Pancreas (tissue), 10 donors: ENCODE results near the gene CHPF. TPM values are rescaled to one million over a fixed set of nuclear protein-coding genes. Genes with fewer than 3 reads are reported as not detected.

Experiments
- ATAC-seq, 4 donors: fragments of 200-7000 bp; cut with Tn5 transposase; one replicate each; pipeline versions ENCODE4 v1.8.0 to v1.9.1; 2020; ENCODE audit warnings: mild to moderate bottlenecking in 4 of 4, moderate library complexity in 4 of 4
- DNase-seq, 6 donors: peaks; one replicate each; pipeline ENCODE4 v3.0.0-alpha.2; 2020
- FAIRE-seq: peaks from 2 replicates; lab custom pipeline; 2012; peaks lifted over from hg19 to GRCh38; lab: Jason Lieb, UNC
- H3K27ac ChIP-seq, 4 donors: fragments of 200-600 bp; sonication (generic); 1 replicate in 3 of 4; 2 replicates in 1 of 4; pipeline versions ENCODE4 v1.5.0 to v1.8.0; 2020
- H3K27me3 ChIP-seq, 4 donors: fragments of 200-600 bp; one replicate each; pipeline ENCODE4 v1.8.0; 2021
- H3K36me3 ChIP-seq, 3 donors: fragments of 200-600 bp; sonication (generic) in 1 of 3; one replicate each; pipeline versions ENCODE4 v1.5.0 to v1.8.0; 2020 to 2021
- H3K4me1 ChIP-seq, 3 donors: fragments of 200-600 bp; one replicate each; pipeline ENCODE4 v1.8.0; 2021
- H3K4me3 ChIP-seq, 4 donors: fragments of 200-600 bp; sonication (generic) in 2 of 4; one replicate each; pipeline versions ENCODE4 v1.5.0 to v1.8.0; 2020 to 2021
- H3K9me3 ChIP-seq, 4 donors: fragments of 200-600 bp; one replicate each; pipeline ENCODE4 v1.8.0; 2021
- CTCF ChIP-seq, 4 donors: fragments of 200-600 bp; sonication (generic) in 3 of 4; IDR thresholded peaks; one replicate each; pipeline versions ENCODE4 v1.5.0 to v1.8.0; 2021; ENCODE audit warnings: antibody characterized with exemption in 4 of 4
- WGBS, 2 donors: extraction: QIAGEN DNeasy Blood & Tissue Kit; methylation state at CpG; one replicate each; pipeline ENCODE4 v1.1.7; 2013; 5-methylcytosine and 5-hydroxymethylcytosine counted together
- intact Hi-C, 3 donors: fragments of 100-400 bp; cut with DNase I; formaldehyde crosslinking; loops; one replicate each; pipeline versions ENCODE4 v1.11.1 to v1.14.2; 2022
- polyA plus RNA-seq, 2 donors: library from polyadenylated mRNA; stranded (reverse); fragments of 200-250 nt; gene quantifications; one replicate each; pipeline ENCODE4 v1.2.3, GENCODE V29; 2013
- total RNA-seq, 6 donors: library from RNA; stranded (reverse); fragmentation: NEBNext Ultra II Directional in 4 of 6; extraction: Animal tissue kit (Norgen Biotek cat#: 25700) in 4 of 6; gene quantifications; one replicate each; pipeline versions ENCODE4 v1.2.1 to v1.2.4, GENCODE V29; 2021 to 2023
- donor health status: healthy with polysubstance abuse.
- donor health status: DM: no; HTN: no; CAD: no; lungs with moderate emphysema.
- donor health status: DM: no; HTN: no; CAD: no.
- donor health status: control.
- donor health status: control.
- donor health status: Bipolar disorder and iron deficiency.
- donor health status: DM: yes; HTN: yes; CAD: no.
- donor health status: DM: no; HTN: no; CAD: no.
- donor health status: DM: no; HTN: no; CAD: no.
- donor health status: DM: yes; HTN: yes; CAD: no.

The CHPF gene
- total and polyA plus RNA-seq, 8 donors = 55.1 to 105 (median 68.5) TPM

- no peaks in the 10 kb centered on the region for H3K36me3 ChIP-seq
- ATAC-seq (peak; percentile 92 to 96 (median 95)), FAIRE-seq (no peak), DNase-seq (peak; percentile 82 to 97 (median 94))
- H3K4me1 ChIP-seq = peaks cover 0 to 9% (median 4%) of the 10 kb centered on the region in 3 donors
- intact Hi-C loops = no loop called here
- H3K27ac ChIP-seq = peak overlapping the region in 2 of 4 donors; percentile 22 to 63
- TF ChIP-seq CTCF (IDR thresholded peaks at IDR 0.05) = no peak
- WGBS, 2 donors = 0 to 1% methylated on average over 87 to 99 of the region's 99 CpGs
- H3K9me3 ChIP-seq = no peaks in the 10 kb centered on the region
- H3K4me3 ChIP-seq = peak overlapping the region; percentile 41 to 67 (median 60)
- H3K27me3 ChIP-seq = no peaks in the 10 kb centered on the region
Observed at GRCh38 chr2:219552382-219553167, 9.0 kb upstream of the CHPF start.

- Histone ChIP-seq H3K36me3 (no peaks in the 10 kb centered on the region), H3K9me3 (no peaks in the 10 kb centered on the region), H3K27ac (peak overlapping the region in 1 of 4 donors; percentile 22), H3K4me3 (peak overlapping the region; percentile 41 to 67 (median 60)), H3K4me1 (peaks cover 0 to 9% (median 4%) of the 10 kb centered on the region in 3 donors), H3K27me3 (no peaks in the 10 kb centered on the region)
- intact Hi-C loops = no loop called here
- WGBS, 2 donors = 13 to 19% methylated on average over 48 to 54 of the region's 54 CpGs
- FAIRE-seq (no peak), ATAC-seq (peak; percentile 18 to 37 (median 32)), DNase-seq (peak in 1 of 6 donors; percentile 77)
- no peak for TF ChIP-seq CTCF (IDR thresholded peaks at IDR 0.05)
Observed at GRCh38 chr2:219551441-219552381, 8.1 kb upstream of the CHPF start.

DNA sequence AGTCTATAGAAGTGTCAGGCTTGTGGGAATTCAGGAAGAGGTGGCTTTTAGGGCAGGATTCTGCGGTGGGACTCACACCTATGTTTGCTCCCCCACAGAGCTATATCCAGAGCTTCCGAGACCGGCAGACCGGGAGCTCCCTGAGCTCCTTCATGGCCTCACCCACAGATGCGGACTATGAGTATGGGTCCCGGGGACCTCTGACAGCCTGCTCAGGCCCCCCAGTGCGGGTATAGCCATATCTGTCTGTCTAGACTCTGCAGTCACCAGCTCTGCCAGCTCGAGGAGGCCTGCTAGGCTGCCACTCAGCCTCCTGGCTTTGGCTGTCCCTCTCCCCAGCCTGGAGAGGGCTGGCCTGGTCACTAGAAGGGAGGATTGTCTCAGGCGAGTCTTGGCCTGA, 6.0 kb upstream of the CHPF start:
- WGBS, 2 donors = 85 to 92% methylated on average over 9 of the region's 9 CpGs
- DNase-seq (no peak), ATAC-seq (no peak), FAIRE-seq (no peak)
- Histone ChIP-seq H3K36me3 (no peaks in the 10 kb centered on the region), H3K27ac (no peak overlapping the region), H3K4me1 (peaks cover 0 to 11% (median 4%) of the 10 kb centered on the region in 3 donors), H3K4me3 (no peak overlapping the region), H3K27me3 (no peaks in the 10 kb centered on the region), H3K9me3 (no peaks in the 10 kb centered on the region)
- TF ChIP-seq CTCF (IDR thresholded peaks at IDR 0.05) = no peak
- intact Hi-C loops = loop anchor here in 1 of 3 donors (5.0 kb wide), 1 partner anchor 83 kb away; no protein-coding TSS in a partner anchor

- FAIRE-seq = no peak
- ATAC-seq = no peak
- WGBS, 2 donors = 94 to 95% methylated on average over 13 to 18 of the region's 18 CpGs
- Histone ChIP-seq H3K36me3 (no peaks in the 10 kb centered on the region), H3K27me3 (no peaks in the 10 kb centered on the region), H3K4me3 (no peak overlapping the region), H3K4me1 (peaks cover 0 to 13% (median 4%) of the 10 kb centered on the region in 3 donors), H3K9me3 (no peaks in the 10 kb centered on the region), H3K27ac (no peak overlapping the region)
- no peak for TF ChIP-seq CTCF (IDR thresholded peaks at IDR 0.05)
- DNase-seq = peak in 1 of 6 donors; percentile 23
- intact Hi-C loops = loop anchor here in 1 of 3 donors (5.0 kb wide), 1 partner anchor 83 kb away; no protein-coding TSS in a partner anchor
Observed at GRCh38 chr2:219548990-219549389, 5.4 kb upstream of the CHPF start.
